Adrenal gland (tissue), 5 donors: ENCODE results near the gene PIAS4.

Experiments
- POLR2A ChIP-seq, 2 donors: fragments of 450-650 bp; IDR thresholded peaks; one replicate each; pipeline ENCODE4 v1.6.1; 2017; ENCODE audit warnings: antibody characterized with exemption in 2 of 2, mild to moderate bottlenecking in 2 of 2, moderate library complexity in 1 of 2
- TF ChIP-seq, protein P1 (sequence below), 6 experiments: fragments of 450-650 bp in 4 of 6; fragments of 200-600 bp in 2 of 6; sonication (generic) in 1 of 6; IDR thresholded peaks; 1 replicate in 5 of 6; 2 replicates in 1 of 6; pipeline versions ENCODE4 v1.5.1 to v1.8.0; 2016 to 2021; ENCODE audit warnings: antibody characterized with exemption in 6 of 6, mild to moderate bottlenecking in 2 of 6, moderate library complexity in 1 of 6
- donor health status: DM: no; HTN: no; CAD: no.

DNA sequence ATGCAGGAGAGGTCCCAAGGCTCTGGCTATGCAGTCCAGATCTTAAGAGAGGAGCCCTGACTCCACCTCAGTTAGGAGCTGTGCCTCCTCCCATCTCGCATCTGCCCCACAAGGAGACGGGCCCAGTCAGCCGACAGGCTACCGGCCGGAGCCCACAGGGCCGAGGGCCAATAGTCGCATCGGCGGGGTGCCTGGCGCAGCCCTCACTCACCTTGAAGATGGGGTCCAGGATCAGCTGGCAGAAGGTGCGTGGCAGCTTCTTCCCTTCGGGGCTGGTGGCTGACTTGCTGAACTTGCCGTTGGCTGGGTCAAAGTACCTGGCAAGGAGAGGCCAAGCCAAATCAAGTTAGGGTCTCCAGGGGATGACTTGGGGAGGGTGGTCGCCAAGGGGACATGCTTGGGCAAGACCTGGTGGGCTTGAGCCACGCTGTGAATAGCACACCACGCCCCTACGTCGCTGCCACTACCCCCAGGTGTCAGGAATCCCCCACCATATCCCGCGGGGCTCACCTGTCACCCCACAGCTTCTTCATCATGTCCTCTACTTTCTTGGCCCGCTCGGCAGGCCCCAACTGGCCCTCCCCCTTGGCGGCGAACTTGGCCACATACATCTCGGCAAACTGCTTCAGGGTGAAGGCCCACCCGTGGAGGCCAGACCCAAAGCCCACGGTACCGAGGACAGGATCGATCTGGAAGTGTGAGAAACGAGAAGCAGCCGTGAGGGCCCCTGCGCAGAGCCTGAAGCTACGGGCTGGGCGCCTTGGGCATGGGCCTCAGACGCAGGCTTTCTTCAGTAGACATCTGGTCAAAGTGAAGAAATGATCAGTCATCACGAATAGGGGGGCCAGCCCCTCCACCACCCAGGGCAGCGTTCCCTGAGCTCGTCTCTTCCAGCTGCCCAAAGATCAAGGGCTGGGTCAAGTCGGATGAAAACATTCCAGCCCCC is 25.5 kb upstream of the PIAS4 start:
- no peak for TF ChIP-seq POLR2A (IDR thresholded peaks at IDR 0.05)
- TF ChIP-seq, protein P1, sequence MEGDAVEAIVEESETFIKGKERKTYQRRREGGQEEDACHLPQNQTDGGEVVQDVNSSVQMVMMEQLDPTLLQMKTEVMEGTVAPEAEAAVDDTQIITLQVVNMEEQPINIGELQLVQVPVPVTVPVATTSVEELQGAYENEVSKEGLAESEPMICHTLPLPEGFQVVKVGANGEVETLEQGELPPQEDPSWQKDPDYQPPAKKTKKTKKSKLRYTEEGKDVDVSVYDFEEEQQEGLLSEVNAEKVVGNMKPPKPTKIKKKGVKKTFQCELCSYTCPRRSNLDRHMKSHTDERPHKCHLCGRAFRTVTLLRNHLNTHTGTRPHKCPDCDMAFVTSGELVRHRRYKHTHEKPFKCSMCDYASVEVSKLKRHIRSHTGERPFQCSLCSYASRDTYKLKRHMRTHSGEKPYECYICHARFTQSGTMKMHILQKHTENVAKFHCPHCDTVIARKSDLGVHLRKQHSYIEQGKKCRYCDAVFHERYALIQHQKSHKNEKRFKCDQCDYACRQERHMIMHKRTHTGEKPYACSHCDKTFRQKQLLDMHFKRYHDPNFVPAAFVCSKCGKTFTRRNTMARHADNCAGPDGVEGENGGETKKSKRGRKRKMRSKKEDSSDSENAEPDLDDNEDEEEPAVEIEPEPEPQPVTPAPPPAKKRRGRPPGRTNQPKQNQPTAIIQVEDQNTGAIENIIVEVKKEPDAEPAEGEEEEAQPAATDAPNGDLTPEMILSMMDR (IDR thresholded peaks at IDR 0.05): no peak
